ENCODE results near the gene RNF114.
"Not testable (repeated sequence)": the region's sequence is repeated elsewhere in the genome, so short reads cannot be mapped to it uniquely, and the experiment has no call there.

Gene RNF114

GRCh38 chr20:49961413-49961812, 25.2 kb downstream of the RNF114 start:
- no peak for DNase-seq

- DNase-seq, result peak in 3 of 56 donors; percentile 6 to 9 (median 9)
These were observed 29.0 kb downstream of the RNF114 start for GRCh38 chr20:49964964-49965780.

GRCh38 chr20:49965781-49966305, 29.6 kb downstream of the RNF114 start:
- DNase-seq, result no peak

GRCh38 chr20:49966861-49967260, 30.7 kb downstream of the RNF114 start:
- DNase-seq, result no peak

- DNase-seq, result no peak
These were observed 33.0 kb downstream of the RNF114 start for GRCh38 chr20:49969234-49969633.

GRCh38 chr20:49969946-49970345, 33.7 kb downstream of the RNF114 start:
- no peak for DNase-seq

- no peak for DNase-seq
These were observed 34.3 kb downstream of the RNF114 start for GRCh38 chr20:49970498-49970897.

GRCh38 chr20:49973981-49974380, 37.8 kb downstream of the RNF114 start:
- DNase-seq, result no peak

GRCh38 chr20:49976542-49976941, 40.3 kb downstream of the RNF114 start:
- no peak for DNase-seq

- DNase-seq, result not testable (repeated sequence)
These were observed 41.5 kb downstream of the RNF114 start for GRCh38 chr20:49977740-49978139.

- DNase-seq, result no peak
These were observed 42.5 kb downstream of the RNF114 start for GRCh38 chr20:49978685-49979029.

- DNase-seq, result peak in 41 of 56 donors; percentile 11 to 69 (median 43)
These were observed 43.0 kb downstream of the RNF114 start for GRCh38 chr20:49979030-49979832.

GRCh38 chr20:49980140-49981008, 44.2 kb downstream of the RNF114 start:
- no peak for DNase-seq

GRCh38 chr20:49981218-49982071, 45.2 kb downstream of the RNF114 start:
- DNase-seq, result no peak

- DNase-seq, result no peak
These were observed 45.8 kb downstream of the RNF114 start for GRCh38 chr20:49982072-49982345.

GRCh38 chr20:49982346-49983122, 46.3 kb downstream of the RNF114 start, which contains the start of gene SNAI1:
TSS of gene SNAI1 (plus strand) at chr20:49982980. CDS start at chr20:49983060, 80 bp downstream.
- DNase-seq, result peak in 53 of 56 donors; percentile 12 to 87 (median 67)

- DNase-seq, result no peak
These were observed 47.1 kb downstream of the RNF114 start for GRCh38 chr20:49983123-49983847.

- DNase-seq, result peak in 2 of 56 donors; percentile 5 to 7
These were observed 47.7 kb downstream of the RNF114 start for GRCh38 chr20:49983848-49984408.
